Astrocyte (in vitro differentiated cells and primary cell): ENCODE data around the gene MFN2.

Source experiments
- EZH2 ChIP-seq: IDR thresholded peaks from 2 replicates; pipeline ENCODE4 v1.6.1; 2012; ENCODE audit warnings: mild to moderate bottlenecking, low read length, inconsistent platforms; ENCODE audit not compliant: insufficient read depth
- TF ChIP-seq, protein P1 (sequence below): IDR thresholded peaks from 2 replicates; pipeline ENCODE4 v1.5.1; 2011; ENCODE audit warnings: low read depth, mild to moderate bottlenecking, inconsistent platforms, low read length, moderate library complexity; ENCODE audit not compliant: insufficient read depth

- TF ChIP-seq EZH2, result no peak
- TF ChIP-seq, protein P1, sequence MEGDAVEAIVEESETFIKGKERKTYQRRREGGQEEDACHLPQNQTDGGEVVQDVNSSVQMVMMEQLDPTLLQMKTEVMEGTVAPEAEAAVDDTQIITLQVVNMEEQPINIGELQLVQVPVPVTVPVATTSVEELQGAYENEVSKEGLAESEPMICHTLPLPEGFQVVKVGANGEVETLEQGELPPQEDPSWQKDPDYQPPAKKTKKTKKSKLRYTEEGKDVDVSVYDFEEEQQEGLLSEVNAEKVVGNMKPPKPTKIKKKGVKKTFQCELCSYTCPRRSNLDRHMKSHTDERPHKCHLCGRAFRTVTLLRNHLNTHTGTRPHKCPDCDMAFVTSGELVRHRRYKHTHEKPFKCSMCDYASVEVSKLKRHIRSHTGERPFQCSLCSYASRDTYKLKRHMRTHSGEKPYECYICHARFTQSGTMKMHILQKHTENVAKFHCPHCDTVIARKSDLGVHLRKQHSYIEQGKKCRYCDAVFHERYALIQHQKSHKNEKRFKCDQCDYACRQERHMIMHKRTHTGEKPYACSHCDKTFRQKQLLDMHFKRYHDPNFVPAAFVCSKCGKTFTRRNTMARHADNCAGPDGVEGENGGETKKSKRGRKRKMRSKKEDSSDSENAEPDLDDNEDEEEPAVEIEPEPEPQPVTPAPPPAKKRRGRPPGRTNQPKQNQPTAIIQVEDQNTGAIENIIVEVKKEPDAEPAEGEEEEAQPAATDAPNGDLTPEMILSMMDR, result no peak
Observed at GRCh38 chr1:12019858-12020509, 39.7 kb downstream of the MFN2 start.
